HEK293T (cell line): ENCODE data around the gene BSG.

Source experiments
- CTCF ChIA-PET: fragments of 350-600 bp; formaldehyde crosslinking; extraction: SDS; loops from one replicate; lab custom pipeline; 2021; ENCODE audit warnings: antibody characterized with exemption, inconsistent platforms; lab: Yijun Ruan, JAX
- POLR2A ChIA-PET: fragments of 350-600 bp; formaldehyde crosslinking; extraction: SDS; loops from one replicate; lab custom pipeline; 2020; ENCODE audit warnings: antibody characterized with exemption, inconsistent platforms; lab: Yijun Ruan, JAX
- DNase-seq: peaks from one replicate; pipeline ENCODE4 v3.0.0; 2012; ENCODE audit warnings: mixed read lengths; ENCODE audit errors: extremely low spot score
- ARNT ChIP-seq: fragments of 450-650 bp; IDR thresholded peaks from 2 replicates; pipeline ENCODE4 v1.6.1; 2017; ENCODE audit warnings: mild to moderate bottlenecking
- BHLHE40 ChIP-seq: fragments of 450-650 bp; IDR thresholded peaks from 2 replicates; pipeline ENCODE4 v1.6.1; 2016; ENCODE audit warnings: mild to moderate bottlenecking, moderate library complexity, borderline replicate concordance
- CTBP1 ChIP-seq: fragments of 450-650 bp; IDR thresholded peaks from 2 replicates; pipeline ENCODE4 v1.6.1; 2016; ENCODE audit warnings: borderline replicate concordance
- ELF4 ChIP-seq: fragments of 450-650 bp; IDR thresholded peaks from 2 replicates; pipeline ENCODE4 v1.6.1; 2017; ENCODE audit warnings: antibody characterized with exemption
- FOXA1 ChIP-seq: fragments of 450-650 bp; IDR thresholded peaks from 2 replicates; pipeline ENCODE4 v1.6.1; 2016; ENCODE audit warnings: mild to moderate bottlenecking
- FOXK2 ChIP-seq: fragments of 450-650 bp; IDR thresholded peaks from 2 replicates; pipeline ENCODE4 v1.6.1; 2016; ENCODE audit warnings: mild to moderate bottlenecking
- FOXM1 ChIP-seq: fragments of 450-650 bp; IDR thresholded peaks from 2 replicates; pipeline ENCODE4 v1.6.1; 2017; ENCODE audit warnings: mild to moderate bottlenecking, borderline replicate concordance
- HDGF ChIP-seq: fragments of 450-650 bp; IDR thresholded peaks from 2 replicates; pipeline ENCODE4 v1.6.1; 2017; ENCODE audit warnings: antibody characterized with exemption, borderline replicate concordance
- L3MBTL2 ChIP-seq: fragments of 450-650 bp; conservative IDR thresholded peaks from 2 replicates; pipeline ENCODE4 v1.6.1; 2016; ENCODE audit warnings: mild to moderate bottlenecking
- LEF1 ChIP-seq: fragments of 450-650 bp; IDR thresholded peaks from 2 replicates; pipeline ENCODE4 v1.6.1; 2017; ENCODE audit warnings: mild to moderate bottlenecking, borderline replicate concordance
- NFRKB ChIP-seq: fragments of 450-650 bp; IDR thresholded peaks from 2 replicates; pipeline ENCODE4 v1.6.1; 2016; ENCODE audit warnings: mild to moderate bottlenecking, moderate library complexity
- PKNOX1 ChIP-seq: fragments of 450-650 bp; IDR thresholded peaks from 2 replicates; pipeline ENCODE4 v1.6.1; 2016
- SP1 ChIP-seq: fragments of 450-650 bp; IDR thresholded peaks from 2 replicates; pipeline ENCODE4 v1.6.1; 2017
- SUZ12 ChIP-seq: fragments of 450-650 bp; IDR thresholded peaks from 2 replicates; pipeline ENCODE4 v1.6.1; 2016; ENCODE audit warnings: mild to moderate bottlenecking
- TARDBP ChIP-seq: fragments of 450-650 bp; IDR thresholded peaks from 2 replicates; pipeline ENCODE4 v1.6.1; 2016
- ZNF384 ChIP-seq: fragments of 450-650 bp; IDR thresholded peaks from 2 replicates; pipeline ENCODE4 v1.6.1; 2016

The BSG gene

GRCh38 chr19:609004-609346 is 36.6 kb downstream of the BSG start:
- TF ChIP-seq HDGF (no peak), PKNOX1 (no peak)
- POLR2A ChIA-PET, result no interaction called here
- CTCF ChIA-PET, result no interaction called here
- no peak for DNase-seq

- ChIA-PET CTCF (no interaction called here), POLR2A (no interaction called here)
- DNase-seq, result no peak
- TF ChIP-seq ZNF384, result no peak
- no peak for TF ChIP-seq SUZ12
- TF ChIP-seq ELF4, result no peak
- no peak for TF ChIP-seq FOXM1
- TF ChIP-seq NFRKB, result no peak
- TF ChIP-seq BHLHE40, result no peak
- TF ChIP-seq L3MBTL2, result no peak
- TF ChIP-seq SP1, result no peak
- TF ChIP-seq PKNOX1, result no peak
- no peak for TF ChIP-seq CTBP1
- no peak for TF ChIP-seq HDGF
These were observed 37.8 kb downstream of the BSG start for GRCh38 chr19:610071-610800.

- TF ChIP-seq L3MBTL2, result no peak
- no peak for TF ChIP-seq FOXM1
- no peak for TF ChIP-seq ARNT
- no peak for TF ChIP-seq BHLHE40
- TF ChIP-seq PKNOX1, result no peak
- TF ChIP-seq NFRKB, result no peak
- TF ChIP-seq ELF4, result no peak
- no peak for TF ChIP-seq HDGF
- no peak for TF ChIP-seq FOXK2
- no peak for TF ChIP-seq CTBP1
- TF ChIP-seq LEF1, result no peak
- no peak for TF ChIP-seq TARDBP
- no peak for TF ChIP-seq SP1
- no peak for TF ChIP-seq SUZ12
- no peak for TF ChIP-seq FOXA1
- CTCF ChIA-PET, result no interaction called here
- DNase-seq, result no peak
These were observed 38.5 kb downstream of the BSG start for GRCh38 chr19:610801-611480.

GRCh38 chr19:611481-611868 is 39.1 kb downstream of the BSG start:
- DNase-seq, result no peak
- TF ChIP-seq FOXK2, result no peak
- ChIA-PET POLR2A (no interaction called here), CTCF (no interaction called here)

More at GRCh38 chr19:610801-611480, 38.5 kb downstream of the BSG start:
- POLR2A ChIA-PET, result no interaction called here

GRCh38 chr19:612941-613340 is 40.5 kb downstream of the BSG start:
- no peak for DNase-seq
- ChIA-PET CTCF (no interaction called here), POLR2A (no interaction called here)
- TF ChIP-seq LEF1 (no peak), SUZ12 (no peak), HDGF (no peak), FOXM1 (no peak), NFRKB (no peak), FOXA1 (no peak), CTBP1 (no peak), ZNF384 (no peak), ARNT (no peak), FOXK2 (no peak), ELF4 (no peak)

GRCh38 chr19:613732-614567 is 41.6 kb downstream of the BSG start:
- ChIA-PET POLR2A (no interaction called here), CTCF (no interaction called here)
- DNase-seq, result no peak
- no peak for TF ChIP-seq ZNF384
- no peak for TF ChIP-seq NFRKB
- TF ChIP-seq PKNOX1, result no peak
- no peak for TF ChIP-seq SUZ12
- no peak for TF ChIP-seq FOXK2
- no peak for TF ChIP-seq TARDBP
- no peak for TF ChIP-seq BHLHE40
- TF ChIP-seq CTBP1, result no peak
- TF ChIP-seq ELF4, result no peak
- TF ChIP-seq FOXA1, result no peak
- TF ChIP-seq LEF1, result no peak
- TF ChIP-seq L3MBTL2, result no peak
- no peak for TF ChIP-seq SP1
- no peak for TF ChIP-seq HDGF
- no peak for TF ChIP-seq FOXM1
- no peak for TF ChIP-seq ARNT
